GM18502 (cell line): Measurements from ENCODE around the gene EGLN2.
A peak's percentile ranks its signal among the peaks of the same experiment; 100 is the strongest.

Experiments
- ATAC-seq: cut with Tn5 transposase; IDR thresholded peaks from one replicate; pipeline ENCODE4 v1.9.1; 2021; ENCODE audit warnings: mild to moderate bottlenecking; ENCODE audit not compliant: unreplicated experiment, poor library complexity

EGLN2 gene

GRCh38 chr19:40800997-40801377, 2.0 kb downstream of the EGLN2 start:
- no peak for ATAC-seq

- no peak for ATAC-seq
Measured at GRCh38 chr19:40801426-40802299, 2.7 kb downstream of the EGLN2 start.

- ATAC-seq, result no peak
Measured at GRCh38 chr19:40802300-40803169, 3.5 kb downstream of the EGLN2 start.

GRCh38 chr19:40803170-40803856, 4.3 kb downstream of the EGLN2 start:
- ATAC-seq, result no peak

- ATAC-seq, result peak; percentile 38
Measured at GRCh38 chr19:40803857-40804782, 5.1 kb downstream of the EGLN2 start.

- no peak for ATAC-seq
Measured at GRCh38 chr19:40804783-40805242, 5.8 kb downstream of the EGLN2 start.

GRCh38 chr19:40805258-40805868, 6.4 kb downstream of the EGLN2 start:
- no peak for ATAC-seq

GRCh38 chr19:40806423-40807146, 7.6 kb downstream of the EGLN2 start:
- no peak for ATAC-seq

- ATAC-seq, result no peak
Measured at GRCh38 chr19:40807147-40808020, 8.4 kb downstream of the EGLN2 start.

GRCh38 chr19:40808021-40808325, 9.0 kb downstream of the EGLN2 start:
- no peak for ATAC-seq

- ATAC-seq, result no peak
Measured at GRCh38 chr19:40808497-40808896, 9.5 kb downstream of the EGLN2 start.

- no peak for ATAC-seq
Measured at GRCh38 chr19:40809358-40810086, 10.5 kb downstream of the EGLN2 start.

GRCh38 chr19:40810160-40810559, 11.2 kb downstream of the EGLN2 start:
- no peak for ATAC-seq

- peak; percentile 80 for ATAC-seq
Measured at GRCh38 chr19:40810649-40811408, 11.8 kb downstream of the EGLN2 start.

GRCh38 chr19:40811478-40812341, 12.7 kb downstream of the EGLN2 start:
- no peak for ATAC-seq
